Type B pancreatic cell (in vitro differentiated cells): Measurements from ENCODE around the gene NCOA7. TPM values are rescaled to one million over a fixed set of nuclear protein-coding genes. Genes with fewer than 3 reads are reported as not detected.
A peak's percentile ranks its signal among the peaks of the same experiment; 100 is the strongest.

Source experiments
- DNase-seq: peaks from one replicate; pipeline ENCODE4 v3.0.0; 2021; ENCODE audit warnings: mixed read lengths; ENCODE audit not compliant: unreplicated experiment; ENCODE audit errors: extremely low spot score
- H3K27ac Mint-ChIP-seq: 2 replicates; pipeline ENCODE4 v1.8.0; 2021; ENCODE audit warnings: mild to moderate bottlenecking, mixed read lengths
- H3K27me3 Mint-ChIP-seq: 2 replicates; pipeline ENCODE4 v1.8.0; 2021; ENCODE audit warnings: mixed read lengths
- H3K36me3 Mint-ChIP-seq: 2 replicates; pipeline ENCODE4 v1.8.0; 2021; ENCODE audit warnings: mixed read lengths
- H3K4me1 Mint-ChIP-seq: one replicate; pipeline ENCODE4 v1.8.0; 2021; ENCODE audit warnings: mixed read lengths; ENCODE audit not compliant: unreplicated experiment
- H3K4me3 Mint-ChIP-seq: 2 replicates; pipeline ENCODE4 v1.8.0; 2021; ENCODE audit warnings: mild to moderate bottlenecking, mixed read lengths
- H3K9me3 Mint-ChIP-seq: 2 replicates; pipeline ENCODE4 v1.8.0; 2021; ENCODE audit warnings: mixed read lengths
- CTCF ChIP-seq: fragments of 200-600 bp; sonication (generic); conservative IDR thresholded peaks from 2 replicates; pipeline ENCODE4 v1.5.0; 2021; ENCODE audit warnings: antibody characterized with exemption, mild to moderate bottlenecking
- total RNA-seq: library from RNA; stranded (reverse); gene quantifications from 2 replicates; pipeline ENCODE4 v1.2.1, GENCODE V29; 2021; ENCODE audit warnings: low replicate concordance

Gene NCOA7
- total RNA-seq, 1 donor from 2014 or later, result 29.9 TPM

- DNase-seq, result no peak
- H3K27me3 Mint-ChIP-seq, result no peaks in the 10 kb centered on the region
Measured at GRCh38 chr6:125858427-125859320, 67.9 kb downstream of the NCOA7 start.

GRCh38 chr6:125859727-125860126 is 69.0 kb downstream of the NCOA7 start:
- H3K27me3 Mint-ChIP-seq, result no peaks in the 10 kb centered on the region
- H3K4me3 Mint-ChIP-seq, result no peak overlapping the region
- H3K9me3 Mint-ChIP-seq, result no peaks in the 10 kb centered on the region
- H3K4me1 Mint-ChIP-seq, result peaks cover 5% of the 10 kb centered on the region
- DNase-seq, result no peak
- H3K27ac Mint-ChIP-seq, result no peak overlapping the region
- H3K36me3 Mint-ChIP-seq, result no peaks in the 10 kb centered on the region
- TF ChIP-seq CTCF, result no peak

More at GRCh38 chr6:125858427-125859320, 67.9 kb downstream of the NCOA7 start:
- H3K4me3 Mint-ChIP-seq, result no peak overlapping the region
- H3K36me3 Mint-ChIP-seq, result no peaks in the 10 kb centered on the region
- no peaks in the 10 kb centered on the region for H3K9me3 Mint-ChIP-seq
- peak overlapping the region; percentile 28 for H3K27ac Mint-ChIP-seq
- peaks cover 5% of the 10 kb centered on the region for H3K4me1 Mint-ChIP-seq
- TF ChIP-seq CTCF, result peak; percentile 79

- H3K36me3 Mint-ChIP-seq, result no peaks in the 10 kb centered on the region
- no peak for TF ChIP-seq CTCF
- peaks cover 5% of the 10 kb centered on the region for H3K4me1 Mint-ChIP-seq
- no peak overlapping the region for H3K27ac Mint-ChIP-seq
- H3K27me3 Mint-ChIP-seq, result no peaks in the 10 kb centered on the region
- H3K4me3 Mint-ChIP-seq, result no peak overlapping the region
- no peaks in the 10 kb centered on the region for H3K9me3 Mint-ChIP-seq
- DNase-seq, result no peak
Measured at GRCh38 chr6:125863023-125863422, 72.3 kb downstream of the NCOA7 start.

GRCh38 chr6:125865015-125865414 is 74.3 kb downstream of the NCOA7 start:
- Mint-ChIP-seq H3K9me3 (no peaks in the 10 kb centered on the region), H3K4me3 (no peak overlapping the region), H3K27me3 (no peaks in the 10 kb centered on the region), H3K27ac (no peak overlapping the region), H3K4me1 (peaks cover 4% of the 10 kb centered on the region), H3K36me3 (no peaks in the 10 kb centered on the region)
- no peak for DNase-seq
- TF ChIP-seq CTCF, result no peak

GRCh38 chr6:125866433-125866832 is 75.7 kb downstream of the NCOA7 start:
- no peak for DNase-seq
- Mint-ChIP-seq H3K27me3 (no peaks in the 10 kb centered on the region), H3K36me3 (peaks cover 4% of the 10 kb centered on the region), H3K27ac (no peak overlapping the region), H3K4me3 (no peak overlapping the region), H3K9me3 (no peaks in the 10 kb centered on the region), H3K4me1 (peaks cover 4% of the 10 kb centered on the region)
- no peak for TF ChIP-seq CTCF
